Mesothelial cell of epicardium (in vitro differentiated cells): Measurements from ENCODE around the gene TRAF3. TPM values are rescaled to one million over a fixed set of nuclear protein-coding genes. Genes with fewer than 3 reads are reported as not detected.

ENCODE experiments used
- DNase-seq, 2 experiments: peaks; one replicate each; pipeline ENCODE4 v3.0.0; 2021; ENCODE audit warnings: low spot score in 2 of 2; ENCODE audit not compliant: unreplicated experiment in 2 of 2
- H3K27ac Mint-ChIP-seq: 2 replicates; pipeline ENCODE4 v1.8.0; 2021; ENCODE audit warnings: mixed read lengths
- H3K27me3 Mint-ChIP-seq: 2 replicates; pipeline ENCODE4 v1.8.0; 2021; ENCODE audit warnings: low read depth, mixed read lengths
- H3K36me3 Mint-ChIP-seq: 2 replicates; pipeline ENCODE4 v1.8.0; 2021; ENCODE audit warnings: mixed read lengths
- H3K4me1 Mint-ChIP-seq: 2 replicates; pipeline ENCODE4 v1.8.0; 2021; ENCODE audit warnings: mixed read lengths
- H3K4me3 Mint-ChIP-seq: 2 replicates; pipeline ENCODE4 v1.8.0; 2021; ENCODE audit warnings: mild to moderate bottlenecking, moderate library complexity, mixed read lengths
- H3K9me3 Mint-ChIP-seq: 2 replicates; pipeline ENCODE4 v1.8.0; 2021; ENCODE audit warnings: mixed read lengths
- CTCF ChIP-seq: fragments of 200-600 bp; sonication (generic); IDR thresholded peaks from one replicate; pipeline ENCODE4 v1.5.0; 2021; ENCODE audit warnings: antibody characterized with exemption; ENCODE audit not compliant: unreplicated experiment
- total RNA-seq: library from RNA; stranded (reverse); gene quantifications from 3 replicates; pipeline ENCODE4 v1.2.1, GENCODE V29; 2021

TRAF3 gene
- total RNA-seq, 1 donor from 2014 or later = 26.4 TPM

GRCh38 chr14:102866982-102867761, 89.9 kb downstream of the TRAF3 start:
- H3K27ac Mint-ChIP-seq = no peak overlapping the region

GRCh38 chr14:102867826-102868580, 90.8 kb downstream of the TRAF3 start:
- Mint-ChIP-seq H3K27ac (no peak overlapping the region), H3K4me1 (peaks cover 6% of the 10 kb centered on the region), H3K36me3 (peaks cover 18% of the 10 kb centered on the region), H3K9me3 (peaks cover under 1% of the 10 kb centered on the region), H3K27me3 (no peaks in the 10 kb centered on the region), H3K4me3 (no peak overlapping the region)
- TF ChIP-seq CTCF = no peak
- DNase-seq = no peak

More at GRCh38 chr14:102866982-102867761, 89.9 kb downstream of the TRAF3 start:
- no peak for TF ChIP-seq CTCF
- H3K27me3 Mint-ChIP-seq = no peaks in the 10 kb centered on the region
- peaks cover 8% of the 10 kb centered on the region for H3K9me3 Mint-ChIP-seq
- no peak for DNase-seq
- no peak overlapping the region for H3K4me3 Mint-ChIP-seq
- H3K4me1 Mint-ChIP-seq = peaks cover 6% of the 10 kb centered on the region
- H3K36me3 Mint-ChIP-seq = peaks cover 22% of the 10 kb centered on the region

GRCh38 chr14:102868956-102869547, 91.8 kb downstream of the TRAF3 start:
- peaks cover 6% of the 10 kb centered on the region for H3K4me1 Mint-ChIP-seq
- H3K27ac Mint-ChIP-seq = no peak overlapping the region
- no peaks in the 10 kb centered on the region for H3K9me3 Mint-ChIP-seq
- H3K27me3 Mint-ChIP-seq = no peaks in the 10 kb centered on the region
- TF ChIP-seq CTCF = no peak
- H3K36me3 Mint-ChIP-seq = peaks cover 18% of the 10 kb centered on the region
- DNase-seq = no peak
- H3K4me3 Mint-ChIP-seq = no peak overlapping the region

DNA sequence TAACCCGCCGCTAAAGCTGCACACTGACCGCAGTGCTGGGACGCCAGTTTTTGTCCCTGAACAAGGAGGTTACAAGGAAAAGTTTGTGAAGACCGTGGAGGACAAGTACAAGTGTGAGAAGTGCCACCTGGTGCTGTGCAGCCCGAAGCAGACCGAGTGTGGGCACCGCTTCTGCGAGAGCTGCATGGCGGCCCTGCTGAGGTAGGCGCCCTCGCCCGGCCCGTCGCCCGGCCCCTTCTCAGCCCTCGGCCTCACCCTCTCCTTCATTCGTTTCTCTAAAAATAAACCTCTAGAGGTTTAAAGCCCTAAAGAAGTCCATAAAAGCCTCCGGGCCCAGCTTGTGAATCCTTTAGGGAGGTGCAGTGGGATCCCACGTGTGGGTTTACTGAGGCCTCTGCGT, 93.0 kb downstream of the TRAF3 start:
- peaks cover 18% of the 10 kb centered on the region for H3K36me3 Mint-ChIP-seq
- no peak for DNase-seq

More for the DNA sequence above, 93.0 kb downstream of the TRAF3 start:
- no peak for TF ChIP-seq CTCF
- no peak overlapping the region for H3K27ac Mint-ChIP-seq
- no peaks in the 10 kb centered on the region for H3K27me3 Mint-ChIP-seq
- H3K9me3 Mint-ChIP-seq = no peaks in the 10 kb centered on the region
- peaks cover 6% of the 10 kb centered on the region for H3K4me1 Mint-ChIP-seq
- no peak overlapping the region for H3K4me3 Mint-ChIP-seq
